Keratinocyte (primary cell): ENCODE results near the gene C13orf42.

ENCODE experiments used
- CTCF ChIP-seq, 3 experiments: IDR thresholded peaks in 1 of 3; conservative IDR thresholded peaks in 1 of 3; optimal IDR thresholded peaks in 1 of 3; 2 replicates in 2 of 3; 3 replicates in 1 of 3; pipeline versions ENCODE3 to v1.5.1; 2011; ENCODE audit warnings: low read length in 3 of 3, mild to moderate bottlenecking in 3 of 3, moderate library complexity in 2 of 3, control low read depth in 1 of 3, inconsistent platforms in 1 of 3; ENCODE audit not compliant: insufficient read depth in 2 of 3; ENCODE audit errors: extremely low read depth in 1 of 3
- EZH2 ChIP-seq: IDR thresholded peaks from one replicate; pipeline ENCODE4 v1.6.1; 2012; ENCODE audit warnings: inconsistent platforms, mild to moderate bottlenecking, low read length, moderate library complexity

- TF ChIP-seq CTCF (optimal IDR thresholded peaks at IDR 0.05 in 1 of 3, IDR thresholded peaks at IDR 0.05 in 1 of 3, conservative IDR thresholded peaks at IDR 0.05 in 1 of 3; ENCODE audit: extremely low read depth in 1 of 3, insufficient read depth in 2 of 3, low read length in 3 of 3) (no peak), EZH2 (no peak)
Observed at GRCh38 chr13:51071493-51071892, 39.6 kb downstream of the C13orf42 start.
